NCI-H2029 (cell line): ENCODE results near the gene NAGA.
A peak's percentile ranks its signal among the peaks of the same experiment; 100 is the strongest.
"Not testable (repeated sequence)": the region's sequence is repeated elsewhere in the genome, so short reads cannot be mapped to it uniquely, and the experiment has no call there.

ENCODE experiments used
- DNase-seq: peaks from one replicate; lab custom pipeline; 2025; lab: John Stamatoyannopoulos, UW

NAGA gene

GRCh38 chr22:42070517-42071422 lies at the start of gene NAGA:
NAGA (minus strand) TSS chr22:42070812; CDS start chr22:42070297, 515 bp downstream.
- peak; percentile 94 for DNase-seq

DNA sequence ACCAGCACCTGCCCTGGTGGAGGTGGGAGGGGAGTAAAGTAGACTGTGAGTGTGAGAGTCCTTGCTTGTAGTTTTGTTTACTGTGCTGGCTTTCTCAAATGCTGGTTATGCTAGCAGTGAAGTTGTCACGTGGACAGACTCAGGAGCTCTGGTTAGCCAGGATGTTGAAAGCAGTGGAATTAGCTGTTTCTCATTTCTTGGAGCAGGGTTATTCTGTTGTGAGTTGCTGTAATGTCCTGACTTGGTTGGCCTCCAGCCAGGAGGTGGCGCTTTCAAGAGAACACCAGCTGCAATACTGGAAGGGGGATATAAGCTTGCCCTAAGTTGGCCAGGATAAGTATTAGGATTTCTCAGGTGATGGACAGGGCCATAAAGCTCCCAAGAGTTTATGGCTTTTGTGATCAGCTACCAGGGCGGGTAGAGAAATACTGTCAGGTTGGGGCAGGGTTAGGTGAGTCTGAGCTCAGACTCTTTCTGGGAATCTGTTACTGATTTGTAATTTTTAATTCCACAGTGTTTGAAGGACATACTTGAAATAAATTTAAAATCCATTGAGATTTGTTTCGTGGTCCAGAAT lies 46.3 kb upstream of the NAGA start:
- no peak for DNase-seq

DNA sequence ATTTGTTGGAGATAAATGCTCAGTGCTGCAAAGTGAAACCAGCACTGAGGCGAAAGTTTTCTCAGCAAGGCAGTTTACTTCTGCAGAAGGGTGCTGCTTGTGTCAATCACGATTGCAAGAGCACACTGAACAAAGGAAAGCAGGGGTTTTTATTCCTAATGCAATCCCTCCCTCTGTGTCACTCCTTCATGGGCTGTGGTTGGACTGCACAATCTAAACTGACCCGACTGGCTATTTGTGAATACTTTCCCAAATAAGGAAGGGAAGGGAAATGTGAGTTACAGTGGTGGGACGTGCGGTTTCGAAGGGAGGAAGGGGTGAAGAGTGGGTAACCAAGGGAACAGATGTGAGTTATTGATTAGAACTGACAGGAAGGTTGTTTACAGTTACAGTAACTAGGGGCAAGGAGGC lies 44.8 kb upstream of the NAGA start:
- DNase-seq: not testable (repeated sequence)

DNA sequence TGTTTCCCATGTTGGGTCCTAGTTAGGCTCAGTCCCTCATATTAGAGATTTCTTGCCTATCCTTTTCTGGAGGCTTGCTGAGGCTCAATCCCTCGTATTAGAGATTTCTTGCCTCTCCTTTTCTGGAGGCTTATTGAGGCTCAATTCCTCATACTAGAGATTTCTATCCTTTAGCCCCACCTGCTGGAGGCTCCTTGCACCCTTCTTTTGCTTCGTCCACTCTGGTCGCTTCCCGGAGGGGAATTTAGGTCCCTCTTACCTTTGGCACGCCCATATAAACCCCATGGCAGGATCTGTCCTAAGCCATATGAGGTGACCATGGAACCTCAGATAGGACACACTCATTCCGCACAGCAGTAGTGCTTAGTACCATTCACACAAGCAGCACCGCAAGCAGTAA lies 44.1 kb upstream of the NAGA start:
- no peak for DNase-seq

DNA sequence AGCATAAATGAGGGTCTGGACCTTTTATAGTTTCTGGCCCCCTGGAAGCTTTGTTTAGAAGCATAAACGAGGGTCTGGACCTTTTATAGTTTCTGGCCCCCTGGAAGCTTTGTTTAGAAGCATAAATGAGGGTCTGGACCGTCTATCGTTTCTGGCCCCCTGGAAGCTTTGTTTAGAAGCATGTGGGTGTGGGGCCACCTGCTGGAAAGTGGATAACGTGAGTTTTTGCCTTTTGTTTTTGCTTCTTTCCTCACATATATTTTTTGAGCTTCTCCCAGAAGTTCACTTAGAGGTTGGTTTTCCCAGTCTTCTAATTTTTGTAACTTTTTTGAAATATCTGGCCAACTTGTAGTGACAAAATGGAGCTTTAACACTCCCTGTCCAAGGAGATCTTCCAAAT lies 42.2 kb upstream of the NAGA start:
- DNase-seq: not testable (repeated sequence)

- DNase-seq: no peak
Observed at GRCh38 chr22:42111798-42112197, 41.2 kb upstream of the NAGA start.

- no peak for DNase-seq
Observed at GRCh38 chr22:42108848-42109247, 38.2 kb upstream of the NAGA start.

DNA sequence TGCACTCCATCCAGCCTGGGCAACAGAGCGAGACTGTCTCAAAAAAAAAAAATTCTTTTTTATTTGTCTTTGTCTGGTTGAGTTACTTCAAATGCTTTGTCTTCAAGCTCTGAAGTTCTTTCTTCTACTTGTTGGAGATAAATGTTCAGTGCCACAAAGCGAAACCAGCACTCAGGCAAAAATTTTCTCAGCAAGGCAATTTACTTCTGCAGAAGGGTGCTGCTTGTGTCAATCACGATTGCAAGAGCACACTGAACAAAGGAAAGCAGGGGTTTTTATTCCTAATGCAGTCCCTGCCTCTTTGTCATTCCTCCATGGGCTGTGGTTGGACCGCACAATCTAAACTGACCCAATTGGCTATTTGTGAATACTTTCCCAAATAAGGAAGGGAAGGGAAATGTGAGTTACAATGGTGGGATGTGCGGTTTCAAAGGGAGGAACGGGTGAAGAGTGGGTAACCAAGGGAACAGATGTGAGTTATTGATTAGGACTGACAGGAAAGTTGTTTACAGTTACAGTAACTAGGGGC lies 33.8 kb upstream of the NAGA start:
- DNase-seq: not testable (repeated sequence)

GRCh38 chr22:42101199-42101598 lies 30.6 kb upstream of the NAGA start:
- DNase-seq: no peak

- no peak for DNase-seq
Observed at GRCh38 chr22:42091455-42091782, 20.8 kb upstream of the NAGA start.

GRCh38 chr22:42090596-42091454 lies 20.2 kb upstream of the NAGA start, which contains the start of gene NDUFA6:
NDUFA6 (minus strand) TSS chr22:42090772; CDS start chr22:42090744, 28 bp downstream.
- peak; percentile 97 for DNase-seq

GRCh38 chr22:42086051-42086450 lies 15.4 kb upstream of the NAGA start:
- no peak for DNase-seq

GRCh38 chr22:42084874-42085273 lies 14.3 kb upstream of the NAGA start:
- DNase-seq: no peak

- no peak for DNase-seq
Observed at GRCh38 chr22:42083119-42083518, 12.5 kb upstream of the NAGA start.

GRCh38 chr22:42080287-42080686 lies 9.7 kb upstream of the NAGA start:
- no peak for DNase-seq

DNA sequence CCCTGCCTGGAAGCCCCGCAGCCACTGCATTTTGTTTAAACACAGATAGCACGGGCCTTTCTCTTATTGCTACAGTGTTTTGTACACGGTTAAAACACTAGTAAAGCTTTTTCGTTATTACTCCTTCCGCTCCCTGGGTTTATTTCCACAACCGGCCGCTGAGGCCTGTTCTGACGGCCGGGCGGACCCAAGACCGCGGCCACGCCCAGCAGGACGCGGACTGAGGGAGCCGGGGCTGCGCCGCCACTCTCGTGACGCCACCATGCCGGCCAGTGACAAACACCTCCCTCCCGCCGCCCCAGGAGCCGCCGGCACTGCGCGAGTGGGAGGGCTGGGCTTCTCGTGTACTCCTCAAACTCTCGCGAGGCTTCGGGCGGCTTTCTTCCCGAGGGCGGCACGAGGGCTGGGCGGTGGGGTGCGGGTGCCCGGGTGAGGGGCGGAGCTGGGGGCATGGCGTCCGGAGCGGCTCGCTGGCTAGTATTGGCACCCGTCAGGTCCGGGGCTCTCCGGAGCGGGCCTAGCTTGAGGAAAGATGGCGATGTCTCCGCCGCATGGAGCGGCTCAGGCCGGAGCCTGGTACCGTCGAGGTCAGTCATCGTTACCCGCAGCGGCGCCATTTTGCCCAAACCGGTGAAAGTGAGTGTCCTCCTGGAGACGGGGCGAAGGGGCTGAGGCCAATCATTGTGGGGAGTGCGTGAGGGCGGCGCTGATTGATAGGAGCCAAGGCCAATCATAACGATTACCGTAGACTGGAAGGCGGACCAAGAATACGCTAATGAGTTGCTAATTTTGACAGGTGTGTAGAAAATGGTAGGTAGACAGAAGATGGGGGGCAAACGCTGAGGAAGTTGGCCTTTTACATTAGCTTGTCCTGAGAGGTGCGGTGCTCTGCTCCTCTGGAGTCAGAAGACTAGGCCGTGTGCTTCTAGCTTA lies 9.0 kb upstream of the NAGA start, which contains the start of gene SMDT1:
TSS of gene SMDT1 (plus strand) at position 382 of the 933 bp plus-strand sequence. CDS start at position 451, 69 bp downstream.
- DNase-seq: peak; percentile 97

GRCh38 chr22:42078469-42079318 lies 8.1 kb upstream of the NAGA start:
- DNase-seq: no peak

GRCh38 chr22:42077486-42078125 lies 7.0 kb upstream of the NAGA start:
- DNase-seq: no peak

- no peak for DNase-seq
Observed at GRCh38 chr22:42076764-42077485, 6.3 kb upstream of the NAGA start.
